WTC11 (cell line): ENCODE data around the gene RFLNA. TPM values are rescaled to one million over a fixed set of nuclear protein-coding genes. Genes with fewer than 3 reads are reported as not detected.

ENCODE experiments used
- ATAC-seq: fragments of 200-7000 bp; cut with Tn5 transposase; 2 replicates; pipeline ENCODE4 v1.10.0; 2021; ENCODE audit warnings: mild to moderate bottlenecking, moderate library complexity
- CTCF ChIA-PET: fragments of 300-600 bp; sonication (Branson Sonifier 250); formaldehyde crosslinking; loops from one replicate; lab custom pipeline; 2021; ENCODE audit warnings: antibody characterized with exemption; lab: Charles Lee
- POLR2A ChIA-PET: fragments of 350-600 bp; sonication (Branson Sonifier 250); formaldehyde crosslinking; loops from one replicate; lab custom pipeline; 2021; ENCODE audit warnings: antibody characterized with exemption; lab: Charles Lee
- DNase-seq: peaks from one replicate; pipeline ENCODE4 v3.0.0; 2021; ENCODE audit warnings: low spot score
- H3K27ac Mint-ChIP-seq: 2 replicates; pipeline ENCODE4 v1.8.0; 2021; ENCODE audit warnings: mixed read lengths
- H3K27me3 Mint-ChIP-seq: 2 replicates; pipeline ENCODE4 v1.8.0; 2021; ENCODE audit warnings: low read depth, mild to moderate bottlenecking, moderate library complexity, mixed read lengths
- H3K36me3 Mint-ChIP-seq: 2 replicates; pipeline ENCODE4 v1.8.0; 2021; ENCODE audit warnings: mixed read lengths
- H3K4me1 Mint-ChIP-seq: 2 replicates; pipeline ENCODE4 v1.8.0; 2022; ENCODE audit warnings: mixed read lengths
- H3K4me3 Mint-ChIP-seq: 2 replicates; pipeline ENCODE4 v1.8.0; 2021; ENCODE audit warnings: mild to moderate bottlenecking, moderate library complexity, mixed read lengths
- H3K9me3 Mint-ChIP-seq: 2 replicates; pipeline ENCODE4 v1.8.0; 2021; ENCODE audit warnings: mixed read lengths
- AR ChIP-seq: fragments of 250-450 bp; sonication (Bioruptor Pico); IDR thresholded peaks from 2 replicates; pipeline ENCODE4 v1.9.0; 2021; ENCODE audit warnings: mild to moderate bottlenecking
- IRF2 ChIP-seq: sonication (generic); formaldehyde crosslinking; IDR thresholded peaks from 2 replicates; pipeline ENCODE4 v1.8.0; 2022; ENCODE audit warnings: low read depth, missing genetic modification reagents, borderline replicate concordance
- KAT7 ChIP-seq: sonication (generic); formaldehyde crosslinking; IDR thresholded peaks from 2 replicates; pipeline ENCODE4 v1.8.1; 2023; ENCODE audit warnings: missing genetic modification reagents, mild to moderate bottlenecking, borderline replicate concordance
- PRRX2 ChIP-seq: fragments of 250-450 bp; sonication (Bioruptor Pico); IDR thresholded peaks from 2 replicates; pipeline ENCODE4 v1.8.0; 2021; ENCODE audit warnings: mild to moderate bottlenecking
- RORB ChIP-seq: fragments of 250-450 bp; sonication (Bioruptor Pico); IDR thresholded peaks from 2 replicates; pipeline ENCODE4 v1.9.0; 2021; ENCODE audit warnings: mild to moderate bottlenecking
- SMAD3 ChIP-seq: sonication (generic); formaldehyde crosslinking; IDR thresholded peaks from 2 replicates; pipeline ENCODE4 v1.8.0; 2022; ENCODE audit warnings: missing genetic modification reagents, mild to moderate bottlenecking, borderline replicate concordance
- TEAD4 ChIP-seq: sonication (generic); formaldehyde crosslinking; IDR thresholded peaks from 2 replicates; pipeline ENCODE4 v1.8.0; 2022; ENCODE audit warnings: mild to moderate bottlenecking, missing genetic modification reagents
- TP53 ChIP-seq: sonication (generic); formaldehyde crosslinking; IDR thresholded peaks from 2 replicates; pipeline ENCODE4 v1.8.1; 2023; ENCODE audit warnings: mild to moderate bottlenecking, missing genetic modification reagents
- ZBTB43 ChIP-seq: sonication (generic); formaldehyde crosslinking; IDR thresholded peaks from 2 replicates; pipeline ENCODE4 v1.8.1; 2023; ENCODE audit warnings: mild to moderate bottlenecking, missing genetic modification reagents
- ZNF138 ChIP-seq: sonication (generic); formaldehyde crosslinking; conservative IDR thresholded peaks from 2 replicates; pipeline ENCODE4 v1.8.1; 2022; ENCODE audit warnings: mild to moderate bottlenecking, moderate library complexity, missing genetic modification reagents
- ZNF219 ChIP-seq: sonication (generic); formaldehyde crosslinking; IDR thresholded peaks from 2 replicates; pipeline ENCODE4 v1.8.0; 2023; ENCODE audit warnings: missing genetic modification reagents, mild to moderate bottlenecking, borderline replicate concordance
- ZNF232 ChIP-seq: sonication (generic); formaldehyde crosslinking; IDR thresholded peaks from 2 replicates; pipeline ENCODE4 v1.8.0; 2022; ENCODE audit warnings: mild to moderate bottlenecking, missing genetic modification reagents
- ZNF263 ChIP-seq: sonication (generic); formaldehyde crosslinking; IDR thresholded peaks from 2 replicates; pipeline ENCODE4 v1.8.1; 2022; ENCODE audit warnings: low read depth, mild to moderate bottlenecking, moderate library complexity, missing genetic modification reagents
- ZNF423 ChIP-seq: fragments of 250-450 bp; sonication (Bioruptor Pico); IDR thresholded peaks from 2 replicates; pipeline ENCODE4 v2.1.2; 2022; ENCODE audit warnings: mild to moderate bottlenecking, moderate library complexity
- ZNF671 ChIP-seq: fragments of 250-450 bp; sonication (Bioruptor Pico); IDR thresholded peaks from 2 replicates; pipeline ENCODE4 v1.8.0; 2021; ENCODE audit warnings: mild to moderate bottlenecking
- total RNA-seq: library from RNA; stranded (reverse); gene quantifications from 3 replicates; pipeline ENCODE4 v1.2.3, GENCODE V29; 2021
- TF ChIP-seq, protein P1 (sequence below): sonication (generic); formaldehyde crosslinking; IDR thresholded peaks from 2 replicates; pipeline ENCODE4 v1.8.1; 2022; ENCODE audit warnings: mild to moderate bottlenecking, missing genetic modification reagents, moderate library complexity, borderline replicate concordance
- TF ChIP-seq, protein P2 (sequence below): fragments of 200-600 bp; IDR thresholded peaks from 2 replicates; pipeline ENCODE4 v1.8.0; 2022; ENCODE audit warnings: antibody characterized with exemption
- TF ChIP-seq, protein P3 (sequence below): sonication (generic); formaldehyde crosslinking; IDR thresholded peaks from 2 replicates; pipeline ENCODE4 v1.8.0; 2023; ENCODE audit warnings: missing genetic modification reagents
- TF ChIP-seq, protein P4 (sequence below): sonication (generic); formaldehyde crosslinking; IDR thresholded peaks from 2 replicates; pipeline ENCODE4 v1.8.0; 2023; ENCODE audit warnings: mild to moderate bottlenecking, missing genetic modification reagents
- TF ChIP-seq, protein P5 (sequence below): sonication (generic); formaldehyde crosslinking; IDR thresholded peaks from 2 replicates; pipeline ENCODE4 v1.8.1; 2023; ENCODE audit warnings: mild to moderate bottlenecking, missing genetic modification reagents, moderate library complexity
- TF ChIP-seq, protein P6 (sequence below): sonication (generic); formaldehyde crosslinking; IDR thresholded peaks from 2 replicates; pipeline ENCODE4 v1.8.1; 2022; ENCODE audit warnings: mild to moderate bottlenecking, moderate library complexity, missing genetic modification reagents
- TF ChIP-seq, protein P7 (sequence below): sonication (generic); formaldehyde crosslinking; IDR thresholded peaks from 2 replicates; pipeline ENCODE4 v1.8.1; 2023; ENCODE audit warnings: mild to moderate bottlenecking, moderate library complexity, missing genetic modification reagents

Gene RFLNA
- total RNA-seq, 1 experiment from 2014 or later: 6.3 TPM

DNA sequence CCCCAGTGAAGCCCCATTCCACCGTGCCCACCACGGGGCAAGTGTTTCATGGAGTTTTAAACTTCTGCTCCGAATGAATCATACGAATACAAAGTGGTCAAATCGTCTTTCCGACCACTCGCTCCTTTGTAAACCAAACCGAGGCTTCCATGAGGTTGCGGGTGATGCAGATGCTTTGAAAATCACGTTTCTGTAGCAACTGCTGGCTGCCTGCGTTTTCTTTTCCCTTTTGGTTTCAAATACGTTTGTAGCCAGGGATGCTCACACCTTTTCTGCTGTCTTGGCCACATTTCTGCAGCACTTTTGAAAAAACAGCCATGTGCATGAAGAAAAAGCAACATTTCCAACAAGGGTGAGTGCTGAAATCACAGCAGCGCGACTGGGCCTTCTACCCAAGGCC, 33.7 kb downstream of the RFLNA start (continued):
- TF ChIP-seq, protein P1, sequence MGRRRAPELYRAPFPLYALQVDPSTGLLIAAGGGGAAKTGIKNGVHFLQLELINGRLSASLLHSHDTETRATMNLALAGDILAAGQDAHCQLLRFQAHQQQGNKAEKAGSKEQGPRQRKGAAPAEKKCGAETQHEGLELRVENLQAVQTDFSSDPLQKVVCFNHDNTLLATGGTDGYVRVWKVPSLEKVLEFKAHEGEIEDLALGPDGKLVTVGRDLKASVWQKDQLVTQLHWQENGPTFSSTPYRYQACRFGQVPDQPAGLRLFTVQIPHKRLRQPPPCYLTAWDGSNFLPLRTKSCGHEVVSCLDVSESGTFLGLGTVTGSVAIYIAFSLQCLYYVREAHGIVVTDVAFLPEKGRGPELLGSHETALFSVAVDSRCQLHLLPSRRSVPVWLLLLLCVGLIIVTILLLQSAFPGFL (CRISPR knock-in tag): no peak
- TF ChIP-seq TEAD4 (CRISPR knock-in tag) (no peak), RORB (no peak), ZBTB43 (CRISPR knock-in tag) (no peak), PRRX2 (no peak), ZNF138 (no peak), KAT7 (CRISPR knock-in tag) (no peak), ZNF232 (CRISPR knock-in tag) (no peak), ZNF263 (CRISPR knock-in tag) (no peak)
- TF ChIP-seq, protein P2, sequence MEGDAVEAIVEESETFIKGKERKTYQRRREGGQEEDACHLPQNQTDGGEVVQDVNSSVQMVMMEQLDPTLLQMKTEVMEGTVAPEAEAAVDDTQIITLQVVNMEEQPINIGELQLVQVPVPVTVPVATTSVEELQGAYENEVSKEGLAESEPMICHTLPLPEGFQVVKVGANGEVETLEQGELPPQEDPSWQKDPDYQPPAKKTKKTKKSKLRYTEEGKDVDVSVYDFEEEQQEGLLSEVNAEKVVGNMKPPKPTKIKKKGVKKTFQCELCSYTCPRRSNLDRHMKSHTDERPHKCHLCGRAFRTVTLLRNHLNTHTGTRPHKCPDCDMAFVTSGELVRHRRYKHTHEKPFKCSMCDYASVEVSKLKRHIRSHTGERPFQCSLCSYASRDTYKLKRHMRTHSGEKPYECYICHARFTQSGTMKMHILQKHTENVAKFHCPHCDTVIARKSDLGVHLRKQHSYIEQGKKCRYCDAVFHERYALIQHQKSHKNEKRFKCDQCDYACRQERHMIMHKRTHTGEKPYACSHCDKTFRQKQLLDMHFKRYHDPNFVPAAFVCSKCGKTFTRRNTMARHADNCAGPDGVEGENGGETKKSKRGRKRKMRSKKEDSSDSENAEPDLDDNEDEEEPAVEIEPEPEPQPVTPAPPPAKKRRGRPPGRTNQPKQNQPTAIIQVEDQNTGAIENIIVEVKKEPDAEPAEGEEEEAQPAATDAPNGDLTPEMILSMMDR: no peak
- TF ChIP-seq, protein P3, sequence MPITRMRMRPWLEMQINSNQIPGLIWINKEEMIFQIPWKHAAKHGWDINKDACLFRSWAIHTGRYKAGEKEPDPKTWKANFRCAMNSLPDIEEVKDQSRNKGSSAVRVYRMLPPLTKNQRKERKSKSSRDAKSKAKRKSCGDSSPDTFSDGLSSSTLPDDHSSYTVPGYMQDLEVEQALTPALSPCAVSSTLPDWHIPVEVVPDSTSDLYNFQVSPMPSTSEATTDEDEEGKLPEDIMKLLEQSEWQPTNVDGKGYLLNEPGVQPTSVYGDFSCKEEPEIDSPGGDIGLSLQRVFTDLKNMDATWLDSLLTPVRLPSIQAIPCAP (CRISPR knock-in tag): no peak
- TF ChIP-seq, protein P4, sequence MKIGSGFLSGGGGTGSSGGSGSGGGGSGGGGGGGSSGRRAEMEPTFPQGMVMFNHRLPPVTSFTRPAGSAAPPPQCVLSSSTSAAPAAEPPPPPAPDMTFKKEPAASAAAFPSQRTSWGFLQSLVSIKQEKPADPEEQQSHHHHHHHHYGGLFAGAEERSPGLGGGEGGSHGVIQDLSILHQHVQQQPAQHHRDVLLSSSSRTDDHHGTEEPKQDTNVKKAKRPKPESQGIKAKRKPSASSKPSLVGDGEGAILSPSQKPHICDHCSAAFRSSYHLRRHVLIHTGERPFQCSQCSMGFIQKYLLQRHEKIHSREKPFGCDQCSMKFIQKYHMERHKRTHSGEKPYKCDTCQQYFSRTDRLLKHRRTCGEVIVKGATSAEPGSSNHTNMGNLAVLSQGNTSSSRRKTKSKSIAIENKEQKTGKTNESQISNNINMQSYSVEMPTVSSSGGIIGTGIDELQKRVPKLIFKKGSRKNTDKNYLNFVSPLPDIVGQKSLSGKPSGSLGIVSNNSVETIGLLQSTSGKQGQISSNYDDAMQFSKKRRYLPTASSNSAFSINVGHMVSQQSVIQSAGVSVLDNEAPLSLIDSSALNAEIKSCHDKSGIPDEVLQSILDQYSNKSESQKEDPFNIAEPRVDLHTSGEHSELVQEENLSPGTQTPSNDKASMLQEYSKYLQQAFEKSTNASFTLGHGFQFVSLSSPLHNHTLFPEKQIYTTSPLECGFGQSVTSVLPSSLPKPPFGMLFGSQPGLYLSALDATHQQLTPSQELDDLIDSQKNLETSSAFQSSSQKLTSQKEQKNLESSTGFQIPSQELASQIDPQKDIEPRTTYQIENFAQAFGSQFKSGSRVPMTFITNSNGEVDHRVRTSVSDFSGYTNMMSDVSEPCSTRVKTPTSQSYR (CRISPR knock-in tag): no peak

- Mint-ChIP-seq H3K9me3 (no peaks in the 10 kb centered on the region), H3K4me3 (no peak overlapping the region), H3K4me1 (peaks cover 9% of the 10 kb centered on the region; the same call in 1 of the 2 replicates), H3K27me3 (no peaks in the 10 kb centered on the region), H3K36me3 (peaks cover 39% of the 10 kb centered on the region), H3K27ac (no peak overlapping the region)
- DNase-seq (peak; percentile 59), ATAC-seq (peak; percentile 41; the same call in 1 of the 2 replicates)
- ChIA-PET CTCF (interaction anchor here (0.5 to 3.0 kb wide), 11 partner anchors 20 to 445 kb away, joined by 3 to 15 read pairs (median 3); no protein-coding TSS in a partner anchor), POLR2A (no interaction called here)
- TF ChIP-seq TP53 (CRISPR knock-in tag) (no peak), ZNF219 (CRISPR knock-in tag) (no peak), SMAD3 (CRISPR knock-in tag) (no peak), ZNF232 (CRISPR knock-in tag) (no peak), IRF2 (CRISPR knock-in tag) (no peak), ZNF671 (CRISPR knock-in tag) (no peak), AR (no peak), ZNF423 (CRISPR knock-in tag) (no peak)
- TF ChIP-seq, protein P5, sequence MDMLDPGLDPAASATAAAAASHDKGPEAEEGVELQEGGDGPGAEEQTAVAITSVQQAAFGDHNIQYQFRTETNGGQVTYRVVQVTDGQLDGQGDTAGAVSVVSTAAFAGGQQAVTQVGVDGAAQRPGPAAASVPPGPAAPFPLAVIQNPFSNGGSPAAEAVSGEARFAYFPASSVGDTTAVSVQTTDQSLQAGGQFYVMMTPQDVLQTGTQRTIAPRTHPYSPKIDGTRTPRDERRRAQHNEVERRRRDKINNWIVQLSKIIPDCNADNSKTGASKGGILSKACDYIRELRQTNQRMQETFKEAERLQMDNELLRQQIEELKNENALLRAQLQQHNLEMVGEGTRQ: no peak
- TF ChIP-seq, protein P6, sequence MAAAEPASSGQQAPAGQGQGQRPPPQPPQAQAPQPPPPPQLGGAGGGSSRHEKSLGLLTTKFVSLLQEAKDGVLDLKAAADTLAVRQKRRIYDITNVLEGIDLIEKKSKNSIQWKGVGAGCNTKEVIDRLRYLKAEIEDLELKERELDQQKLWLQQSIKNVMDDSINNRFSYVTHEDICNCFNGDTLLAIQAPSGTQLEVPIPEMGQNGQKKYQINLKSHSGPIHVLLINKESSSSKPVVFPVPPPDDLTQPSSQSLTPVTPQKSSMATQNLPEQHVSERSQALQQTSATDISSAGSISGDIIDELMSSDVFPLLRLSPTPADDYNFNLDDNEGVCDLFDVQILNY (CRISPR knock-in tag): no peak
- TF ChIP-seq, protein P7, sequence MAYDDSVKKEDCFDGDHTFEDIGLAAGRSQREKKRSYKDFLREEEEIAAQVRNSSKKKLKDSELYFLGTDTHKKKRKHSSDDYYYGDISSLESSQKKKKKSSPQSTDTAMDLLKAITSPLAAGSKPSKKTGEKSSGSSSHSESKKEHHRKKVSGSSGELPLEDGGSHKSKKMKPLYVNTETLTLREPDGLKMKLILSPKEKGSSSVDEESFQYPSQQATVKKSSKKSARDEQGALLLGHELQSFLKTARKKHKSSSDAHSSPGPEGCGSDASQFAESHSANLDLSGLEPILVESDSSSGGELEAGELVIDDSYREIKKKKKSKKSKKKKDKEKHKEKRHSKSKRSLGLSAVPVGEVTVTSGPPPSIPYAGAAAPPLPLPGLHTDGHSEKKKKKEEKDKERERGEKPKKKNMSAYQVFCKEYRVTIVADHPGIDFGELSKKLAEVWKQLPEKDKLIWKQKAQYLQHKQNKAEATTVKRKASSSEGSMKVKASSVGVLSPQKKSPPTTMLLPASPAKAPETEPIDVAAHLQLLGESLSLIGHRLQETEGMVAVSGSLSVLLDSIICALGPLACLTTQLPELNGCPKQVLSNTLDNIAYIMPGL (CRISPR knock-in tag): no peak
Measured at GRCh38 chr12:124332058-124332672, 37.3 kb downstream of the RFLNA start.
